NCI-H1092 (cell line): ENCODE data around the gene SLC18A3.

ENCODE experiments used
- DNase-seq: peaks from one replicate; lab custom pipeline; 2025; lab: John Stamatoyannopoulos, UW

SLC18A3 gene

GRCh38 chr10:49611816-49612512 lies 1.9 kb downstream of the SLC18A3 start:
- DNase-seq = no peak

GRCh38 chr10:49612513-49613164 lies 2.5 kb downstream of the SLC18A3 start:
- no peak for DNase-seq

- DNase-seq = no peak
Observed at GRCh38 chr10:49613165-49613881, 3.2 kb downstream of the SLC18A3 start.

- no peak for DNase-seq
Observed at GRCh38 chr10:49613882-49614241, 3.8 kb downstream of the SLC18A3 start, which contains the start of gene CHAT. TSS of gene CHAT (plus strand) at chr10:49614037. CDS start at chr10:49614190, 153 bp downstream.

GRCh38 chr10:49614242-49615198 lies 4.4 kb downstream of the SLC18A3 start:
- DNase-seq = no peak

- no peak for DNase-seq
Observed at GRCh38 chr10:49615213-49615612, 5.1 kb downstream of the SLC18A3 start.

GRCh38 chr10:49615721-49616120 lies 5.6 kb downstream of the SLC18A3 start:
- DNase-seq = no peak

GRCh38 chr10:49616421-49617101 lies 6.5 kb downstream of the SLC18A3 start:
- DNase-seq = no peak

- DNase-seq = no peak
Observed at GRCh38 chr10:49617121-49618020, 7.3 kb downstream of the SLC18A3 start.

- no peak for DNase-seq
Observed at GRCh38 chr10:49618821-49619220, 8.7 kb downstream of the SLC18A3 start.

GRCh38 chr10:49619613-49620012 lies 9.5 kb downstream of the SLC18A3 start:
- no peak for DNase-seq

GRCh38 chr10:49620286-49620810 lies 10.2 kb downstream of the SLC18A3 start:
- no peak for DNase-seq

- DNase-seq = no peak
Observed at GRCh38 chr10:49620841-49621378, 10.8 kb downstream of the SLC18A3 start.

GRCh38 chr10:49621561-49621960 lies 11.5 kb downstream of the SLC18A3 start:
- DNase-seq = no peak

- DNase-seq = no peak
Observed at GRCh38 chr10:49622426-49623425, 12.6 kb downstream of the SLC18A3 start.

GRCh38 chr10:49624629-49625028 lies 14.5 kb downstream of the SLC18A3 start:
- no peak for DNase-seq

- no peak for DNase-seq
Observed at GRCh38 chr10:49625411-49625810, 15.3 kb downstream of the SLC18A3 start.

- no peak for DNase-seq
Observed at GRCh38 chr10:49627038-49627437, 16.9 kb downstream of the SLC18A3 start.
